ENCODE measurements around the gene LRIG1.
"Not testable (repeated sequence)": the region's sequence is repeated elsewhere in the genome, so short reads cannot be mapped to it uniquely, and the experiment has no call there.

The LRIG1 gene

GRCh38 chr3:66439666-66440344, 61.0 kb downstream of the LRIG1 start:
- DNase-seq: no peak

GRCh38 chr3:66438046-66438445, 62.8 kb downstream of the LRIG1 start:
- no peak for DNase-seq

- DNase-seq: no peak
Observed at GRCh38 chr3:66437341-66437929, 63.4 kb downstream of the LRIG1 start.

GRCh38 chr3:66435989-66436388, 64.8 kb downstream of the LRIG1 start:
- DNase-seq: no peak

- no peak for DNase-seq
Observed at GRCh38 chr3:66434726-66435125, 66.1 kb downstream of the LRIG1 start.

- DNase-seq: no peak
Observed at GRCh38 chr3:66433522-66433782, 67.4 kb downstream of the LRIG1 start.

GRCh38 chr3:66432767-66433521, 67.9 kb downstream of the LRIG1 start:
- no peak for DNase-seq

- DNase-seq: no peak
Observed at GRCh38 chr3:66432041-66432766, 68.6 kb downstream of the LRIG1 start.

GRCh38 chr3:66431494-66431893, 69.3 kb downstream of the LRIG1 start:
- no peak for DNase-seq

GRCh38 chr3:66430876-66431275, 69.9 kb downstream of the LRIG1 start:
- DNase-seq: no peak

GRCh38 chr3:66428733-66429132, 72.1 kb downstream of the LRIG1 start:
- peak; percentile 39 for DNase-seq

GRCh38 chr3:66427951-66428474, 72.8 kb downstream of the LRIG1 start:
- DNase-seq: no peak

GRCh38 chr3:66427352-66427751, 73.5 kb downstream of the LRIG1 start:
- DNase-seq: no peak

- no peak for DNase-seq
Observed at GRCh38 chr3:66426135-66426534, 74.7 kb downstream of the LRIG1 start.

- no peak for DNase-seq
Observed at GRCh38 chr3:66425576-66426114, 75.2 kb downstream of the LRIG1 start.

- no peak for DNase-seq
Observed at GRCh38 chr3:66425032-66425431, 75.8 kb downstream of the LRIG1 start.

- no peak for DNase-seq
Observed at GRCh38 chr3:66423791-66424190, 77.0 kb downstream of the LRIG1 start.

GRCh38 chr3:66421893-66422292, 78.9 kb downstream of the LRIG1 start:
- DNase-seq: not testable (repeated sequence)

- not testable (repeated sequence) for DNase-seq
Observed at GRCh38 chr3:66421144-66421543, 79.7 kb downstream of the LRIG1 start.

- DNase-seq: no peak
Observed at GRCh38 chr3:66419036-66419435, 81.8 kb downstream of the LRIG1 start.

- DNase-seq: peak; percentile 75
Observed at GRCh38 chr3:66418475-66418931, 82.3 kb downstream of the LRIG1 start.

GRCh38 chr3:66416556-66417304, 84.1 kb downstream of the LRIG1 start:
- DNase-seq: no peak

All from NCI-H2029 treated with DMSO at 0.1 percent for 48 hours (cell line).